Activated naive CD4-positive, alpha-beta T cell treated with anti-CD3 and anti-CD28 coated beads, Interleukin-2, amount 50 U/mL, for 24 hours (primary cell): Measurements from ENCODE around the gene CCDC7.
"Not testable (repeated sequence)": the region's sequence is repeated elsewhere in the genome, so short reads cannot be mapped to it uniquely, and the experiment has no call there.

Experiments
- H3K27ac Mint-ChIP-seq: one replicate; pipeline ENCODE4 v1.8.0; 2021; ENCODE audit warnings: mild to moderate bottlenecking, mixed read lengths
- H3K27me3 Mint-ChIP-seq: one replicate; pipeline ENCODE4 v1.8.0; 2021; ENCODE audit warnings: mixed read lengths
- H3K36me3 Mint-ChIP-seq: one replicate; pipeline ENCODE4 v1.8.0; 2021; ENCODE audit warnings: mixed read lengths
- H3K4me1 Mint-ChIP-seq: one replicate; pipeline ENCODE4 v1.8.0; 2021; ENCODE audit warnings: mixed read lengths
- H3K4me3 Mint-ChIP-seq: one replicate; pipeline ENCODE4 v1.8.0; 2021; ENCODE audit warnings: mild to moderate bottlenecking, mixed read lengths
- H3K9me3 Mint-ChIP-seq: one replicate; pipeline ENCODE4 v1.8.0; 2021; ENCODE audit warnings: mixed read lengths

Gene CCDC7

DNA sequence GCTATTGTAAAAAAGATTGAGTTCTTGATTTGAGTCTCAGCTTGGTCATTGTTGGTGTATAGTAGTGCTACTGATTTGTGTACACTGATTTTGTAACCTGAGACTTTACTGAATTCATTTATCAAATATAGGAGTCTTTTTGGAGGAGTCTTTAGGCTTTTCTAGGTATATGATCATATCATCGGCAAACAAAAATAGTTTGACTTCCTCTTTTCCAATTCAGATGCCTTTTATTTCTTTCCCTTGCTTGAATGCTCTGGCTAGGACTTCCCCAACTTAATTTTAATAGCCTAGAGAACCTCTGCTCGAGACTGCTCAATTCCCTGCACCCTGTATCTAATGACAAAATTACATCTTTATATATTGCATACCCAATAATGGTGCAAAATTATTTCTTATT, 154.4 kb downstream of the CCDC7 start:
- H3K36me3 Mint-ChIP-seq = peaks cover 60% of the 10 kb centered on the region
- no peaks in the 10 kb centered on the region for H3K27me3 Mint-ChIP-seq
- no peaks in the 10 kb centered on the region for H3K4me1 Mint-ChIP-seq
- no peak overlapping the region for H3K4me3 Mint-ChIP-seq
- H3K9me3 Mint-ChIP-seq = peaks cover 9% of the 10 kb centered on the region
- no peak overlapping the region for H3K27ac Mint-ChIP-seq

DNA sequence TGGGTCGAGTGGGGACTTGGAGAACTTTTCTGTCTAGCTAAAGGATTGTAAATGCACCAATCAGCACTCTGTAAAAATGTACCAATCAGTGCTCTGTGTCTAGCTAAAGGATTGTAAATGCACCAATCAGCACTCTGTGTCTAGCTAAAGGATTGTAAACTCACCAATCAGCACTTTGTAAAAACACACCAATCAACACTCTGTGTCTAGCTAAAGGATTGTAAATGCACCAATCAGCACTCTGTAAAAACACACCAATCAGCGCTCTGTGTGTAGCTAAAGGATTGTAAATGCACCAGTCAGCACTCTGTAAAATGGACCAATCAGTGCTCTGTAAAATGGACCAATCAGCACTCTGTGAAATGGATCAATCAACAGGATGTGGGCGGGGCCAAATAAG, 155.6 kb downstream of the CCDC7 start:
- H3K4me3 Mint-ChIP-seq, H3K27me3 Mint-ChIP-seq: not testable (repeated sequence)
- H3K9me3 Mint-ChIP-seq = peaks cover 12% of the 10 kb centered on the region

DNA sequence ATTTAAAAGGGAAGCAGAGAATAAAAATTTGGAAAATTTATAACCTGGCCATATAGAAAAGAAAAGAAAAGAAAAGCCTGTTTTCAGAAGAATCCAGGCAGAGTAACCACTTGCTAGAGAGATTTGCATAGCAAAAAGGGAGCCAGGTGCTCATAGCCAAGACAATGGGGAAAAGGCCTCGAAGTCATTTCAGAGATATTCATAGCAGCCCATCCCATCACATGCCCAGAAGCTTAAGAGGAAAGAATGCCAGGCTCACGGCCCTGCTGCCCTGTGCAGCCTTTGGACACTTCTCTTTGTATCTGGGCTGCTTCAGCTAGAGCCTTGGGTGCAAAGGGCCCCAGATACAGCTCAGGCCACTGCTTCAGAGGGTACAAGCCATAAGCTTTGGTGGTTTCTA, 159.8 kb downstream of the CCDC7 start:
- peaks cover 10% of the 10 kb centered on the region for H3K9me3 Mint-ChIP-seq
- no peaks in the 10 kb centered on the region for H3K4me1 Mint-ChIP-seq
- no peak overlapping the region for H3K27ac Mint-ChIP-seq
- peaks cover 39% of the 10 kb centered on the region for H3K36me3 Mint-ChIP-seq
- no peaks in the 10 kb centered on the region for H3K27me3 Mint-ChIP-seq
- no peak overlapping the region for H3K4me3 Mint-ChIP-seq

More for the DNA sequence above, 155.6 kb downstream of the CCDC7 start:
- not testable (repeated sequence) for H3K4me1 Mint-ChIP-seq, H3K27ac Mint-ChIP-seq
- peaks cover 54% of the 10 kb centered on the region for H3K36me3 Mint-ChIP-seq

DNA sequence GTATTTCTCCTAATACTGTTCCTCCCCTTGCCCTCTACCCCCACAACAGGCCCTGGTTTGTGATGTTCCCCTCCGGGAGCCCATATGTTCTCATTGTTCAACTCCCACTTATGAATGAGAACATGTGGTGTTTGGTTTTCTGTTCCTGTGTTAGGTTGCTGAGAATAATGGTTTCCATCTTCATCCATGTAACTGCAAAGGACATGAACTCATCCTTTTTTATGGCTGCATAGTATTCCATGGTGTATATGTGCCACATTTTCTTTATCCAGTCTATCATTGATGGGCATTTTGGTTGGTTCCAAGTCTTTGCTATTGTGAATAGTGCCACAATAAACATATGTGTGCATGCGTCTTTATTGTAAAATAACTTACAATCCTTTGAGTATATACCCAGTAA, 164.6 kb downstream of the CCDC7 start:
- H3K36me3 Mint-ChIP-seq = peaks cover 42% of the 10 kb centered on the region
- H3K27me3 Mint-ChIP-seq, H3K27ac Mint-ChIP-seq, H3K4me1 Mint-ChIP-seq, H3K4me3 Mint-ChIP-seq: not testable (repeated sequence)
- H3K9me3 Mint-ChIP-seq = peaks cover 33% of the 10 kb centered on the region

DNA sequence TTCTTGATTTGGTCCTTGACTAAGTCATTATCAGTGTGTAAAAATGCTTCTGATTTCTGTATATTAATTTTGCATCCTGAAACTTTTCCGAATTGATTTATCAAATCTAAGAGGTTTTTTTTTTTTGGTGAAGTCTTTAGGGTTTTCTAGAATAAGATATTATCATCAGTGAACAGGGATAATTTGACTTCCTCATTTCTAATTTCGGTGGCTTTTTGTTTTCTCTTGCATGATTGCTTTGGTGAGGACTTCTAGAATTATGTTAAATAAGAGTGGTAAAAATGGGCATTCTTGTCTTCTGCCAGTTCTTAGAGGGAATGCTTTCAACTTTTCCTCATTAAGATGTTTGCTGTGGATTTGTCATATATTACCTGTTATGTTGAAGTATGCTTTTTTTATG, 170.5 kb downstream of the CCDC7 start:
- no peak overlapping the region for H3K27ac Mint-ChIP-seq
- H3K4me1 Mint-ChIP-seq = peaks cover 6% of the 10 kb centered on the region
- peaks cover 63% of the 10 kb centered on the region for H3K36me3 Mint-ChIP-seq
- H3K27me3 Mint-ChIP-seq = no peaks in the 10 kb centered on the region
- no peak overlapping the region for H3K4me3 Mint-ChIP-seq
- H3K9me3 Mint-ChIP-seq = peaks cover 42% of the 10 kb centered on the region

DNA sequence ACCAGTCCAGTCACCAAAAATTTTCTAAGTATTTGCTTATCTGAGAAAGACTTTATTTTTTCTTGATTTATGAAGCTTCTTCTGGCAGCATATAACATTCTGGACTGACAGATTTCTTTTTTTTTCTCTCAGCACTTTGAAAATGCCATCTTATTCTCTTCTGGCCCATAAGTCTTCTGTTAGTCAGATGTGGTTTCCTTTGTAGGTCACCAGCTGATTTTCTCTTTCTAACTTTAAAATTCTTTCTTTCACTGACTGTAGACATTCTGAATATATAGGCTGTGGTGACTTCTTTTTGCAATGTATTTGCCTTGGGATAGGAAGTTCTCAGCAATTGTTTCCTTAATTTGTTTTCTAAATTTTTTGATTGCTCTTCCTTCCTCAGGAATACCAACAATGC, 172.5 kb downstream of the CCDC7 start:
- Mint-ChIP-seq H3K36me3 (peaks cover 48% of the 10 kb centered on the region), H3K9me3 (peaks cover 32% of the 10 kb centered on the region)

DNA sequence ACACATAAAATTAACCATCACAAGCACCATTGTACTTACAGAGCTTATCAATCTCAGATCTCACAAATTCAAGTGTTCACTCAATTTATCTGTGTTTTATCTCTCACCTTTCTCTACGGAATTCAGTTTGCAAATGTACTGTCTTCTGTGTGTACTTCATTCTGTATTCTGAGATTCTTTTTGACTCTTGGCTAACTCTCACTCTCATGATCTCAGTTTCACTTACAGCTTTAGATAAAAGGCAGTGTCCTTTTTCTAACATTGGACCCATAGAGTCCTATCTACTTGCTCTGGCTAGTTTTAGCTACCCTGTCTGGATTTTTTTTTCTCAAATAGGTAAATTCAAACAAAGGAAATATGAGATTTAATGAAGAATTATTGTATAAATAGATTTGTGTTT, 176.0 kb downstream of the CCDC7 start:
- H3K27ac Mint-ChIP-seq = no peak overlapping the region
- H3K4me1 Mint-ChIP-seq = peaks cover 6% of the 10 kb centered on the region
- no peaks in the 10 kb centered on the region for H3K27me3 Mint-ChIP-seq
- H3K4me3 Mint-ChIP-seq = no peak overlapping the region
- H3K36me3 Mint-ChIP-seq = peaks cover 35% of the 10 kb centered on the region
- H3K9me3 Mint-ChIP-seq = peaks cover 19% of the 10 kb centered on the region

More for the DNA sequence above, 172.5 kb downstream of the CCDC7 start:
- Mint-ChIP-seq H3K4me3 (no peak overlapping the region), H3K27me3 (no peaks in the 10 kb centered on the region), H3K27ac (no peak overlapping the region), H3K4me1 (peaks cover 6% of the 10 kb centered on the region)

DNA sequence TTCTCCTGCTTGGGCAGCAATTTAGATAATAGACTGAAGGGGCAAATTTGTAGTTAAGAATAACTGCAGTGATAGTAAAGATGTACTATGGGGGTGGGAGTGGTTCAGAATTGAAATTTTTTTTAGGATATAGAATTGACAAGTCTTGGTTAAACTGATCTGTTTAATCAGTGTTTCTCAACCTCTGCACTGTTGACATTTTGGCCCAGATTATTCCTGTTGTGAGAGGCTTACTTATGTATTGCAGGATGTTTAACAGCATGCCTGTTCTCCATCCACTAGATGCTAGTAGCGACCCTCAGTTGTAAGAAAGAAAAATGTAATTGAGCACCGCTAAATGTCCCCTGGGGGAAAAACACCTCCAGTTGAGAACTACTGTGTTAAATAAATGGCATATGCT, 176.5 kb downstream of the CCDC7 start:
- H3K27me3 Mint-ChIP-seq = no peaks in the 10 kb centered on the region

DNA sequence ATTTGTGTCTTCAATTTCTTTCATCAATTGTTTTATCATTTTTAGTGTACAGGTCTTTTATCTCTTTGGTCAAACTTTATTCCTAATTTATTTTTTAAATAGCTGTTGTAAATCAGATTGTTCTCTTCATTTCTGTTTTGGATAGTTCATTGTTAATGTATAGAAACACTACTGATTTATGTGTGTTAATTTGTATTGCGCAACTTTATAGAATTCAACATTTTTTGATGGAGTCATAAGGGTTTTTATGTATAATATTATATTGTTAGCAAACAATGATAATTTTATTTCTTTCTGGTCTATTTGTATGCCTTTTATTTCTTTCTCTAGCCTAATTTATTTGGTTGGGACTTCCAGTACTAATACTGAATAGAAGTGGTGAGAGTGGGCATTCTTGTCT, 181.2 kb downstream of the CCDC7 start:
- Mint-ChIP-seq H3K36me3 (peaks cover 27% of the 10 kb centered on the region), H3K4me3 (no peak overlapping the region), H3K27me3 (no peaks in the 10 kb centered on the region), H3K27ac (no peak overlapping the region), H3K4me1 (peaks cover 4% of the 10 kb centered on the region), H3K9me3 (peaks cover 12% of the 10 kb centered on the region)

More for the DNA sequence above, 176.5 kb downstream of the CCDC7 start:
- H3K36me3 Mint-ChIP-seq = peaks cover 36% of the 10 kb centered on the region
- H3K4me3 Mint-ChIP-seq = no peak overlapping the region
- H3K27ac Mint-ChIP-seq = no peak overlapping the region
- peaks cover 17% of the 10 kb centered on the region for H3K9me3 Mint-ChIP-seq
- H3K4me1 Mint-ChIP-seq = peaks cover 6% of the 10 kb centered on the region

DNA sequence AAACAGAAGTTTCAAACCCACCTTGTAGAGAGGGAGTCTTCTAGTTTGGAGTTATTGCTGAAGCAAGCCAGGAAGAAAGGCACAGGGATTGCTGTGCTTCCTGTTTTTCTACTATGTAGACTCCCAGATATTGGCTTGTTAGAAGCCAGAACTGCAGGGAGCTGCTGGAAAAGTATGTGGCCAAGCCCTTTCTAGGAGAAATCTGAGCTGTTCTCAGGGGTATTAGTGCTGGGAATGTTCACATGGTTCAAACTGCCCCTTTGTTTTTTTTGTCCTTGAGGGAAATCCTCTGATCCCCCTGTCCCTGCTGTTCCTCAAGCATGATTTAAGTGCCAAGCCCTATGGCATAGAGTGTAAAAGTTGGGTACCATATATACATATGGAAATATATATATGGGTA, 184.0 kb downstream of the CCDC7 start:
- no peak overlapping the region for H3K27ac Mint-ChIP-seq
- H3K36me3 Mint-ChIP-seq = peaks cover 28% of the 10 kb centered on the region
- H3K4me1 Mint-ChIP-seq = peaks cover 7% of the 10 kb centered on the region
- no peaks in the 10 kb centered on the region for H3K27me3 Mint-ChIP-seq
- H3K9me3 Mint-ChIP-seq = peaks cover 12% of the 10 kb centered on the region
- no peak overlapping the region for H3K4me3 Mint-ChIP-seq

DNA sequence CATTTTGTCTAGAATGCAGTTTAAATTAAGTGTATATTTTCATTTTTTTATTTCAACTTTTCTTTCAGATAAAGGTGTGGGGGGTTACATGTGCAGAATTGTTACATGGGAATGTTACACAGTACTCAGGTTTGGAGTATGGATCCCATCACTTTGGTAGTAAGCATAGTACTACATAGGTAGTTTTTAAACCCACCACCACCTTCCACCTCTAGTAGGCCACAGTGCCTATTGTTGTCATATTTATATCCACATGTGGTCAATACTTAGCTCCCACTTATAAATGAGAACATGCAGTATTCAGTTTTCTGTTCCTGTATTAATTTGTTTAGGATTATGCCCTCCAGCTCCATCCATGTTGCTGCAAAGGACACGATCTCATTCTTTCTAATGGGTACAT, 200.6 kb downstream of the CCDC7 start:
- H3K4me3 Mint-ChIP-seq = no peak overlapping the region
- peaks cover 9% of the 10 kb centered on the region for H3K4me1 Mint-ChIP-seq
- H3K36me3 Mint-ChIP-seq = peaks cover 45% of the 10 kb centered on the region
- H3K27ac Mint-ChIP-seq = no peak overlapping the region
- peaks cover 15% of the 10 kb centered on the region for H3K9me3 Mint-ChIP-seq
- no peaks in the 10 kb centered on the region for H3K27me3 Mint-ChIP-seq

DNA sequence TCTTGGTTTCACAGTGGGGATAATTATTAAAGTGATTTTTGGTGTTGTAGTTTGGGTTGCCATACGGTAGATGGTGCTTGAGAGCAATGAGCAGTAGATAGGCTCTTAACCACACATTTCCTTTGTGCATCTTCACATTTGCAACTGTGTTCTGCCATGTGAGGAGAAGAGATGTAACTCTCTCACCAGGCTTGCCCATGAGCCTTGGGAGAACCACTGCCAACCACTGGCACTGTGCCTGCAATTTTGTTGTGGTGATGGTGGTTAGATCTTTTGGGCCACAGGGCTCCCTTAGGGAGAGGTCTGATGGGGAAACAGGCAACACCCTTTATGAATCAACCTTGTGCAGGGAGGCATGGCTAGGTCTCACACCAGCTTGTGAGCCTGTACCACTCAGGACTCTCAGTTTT, 204.3 kb downstream of the CCDC7 start:
- H3K4me1 Mint-ChIP-seq = peaks cover 9% of the 10 kb centered on the region
- H3K27ac Mint-ChIP-seq = no peak overlapping the region
- peaks cover 28% of the 10 kb centered on the region for H3K9me3 Mint-ChIP-seq
- no peak overlapping the region for H3K4me3 Mint-ChIP-seq
- H3K27me3 Mint-ChIP-seq = no peaks in the 10 kb centered on the region
- peaks cover 52% of the 10 kb centered on the region for H3K36me3 Mint-ChIP-seq

DNA sequence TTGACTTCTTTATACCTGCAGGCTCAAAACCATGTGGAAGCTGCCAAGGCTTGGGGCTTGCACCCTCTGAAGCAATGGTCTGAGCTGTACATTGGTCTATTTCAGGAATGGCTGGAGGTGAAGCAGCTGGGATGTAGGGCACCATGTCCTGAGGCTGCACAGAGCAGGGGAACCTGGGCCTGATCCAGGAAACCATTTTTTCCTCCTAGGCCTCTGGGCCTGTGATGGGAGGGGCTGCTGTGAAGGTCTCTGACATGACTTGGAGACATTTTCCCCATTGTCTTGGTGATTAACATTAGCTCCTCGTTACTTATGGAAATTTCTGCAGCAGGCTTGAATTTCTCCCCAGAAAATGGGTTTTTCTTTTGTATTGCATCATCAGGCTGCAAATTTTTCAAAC, 211.5 kb downstream of the CCDC7 start:
- H3K4me3 Mint-ChIP-seq, H3K27ac Mint-ChIP-seq, H3K4me1 Mint-ChIP-seq, H3K27me3 Mint-ChIP-seq: not testable (repeated sequence)
- H3K36me3 Mint-ChIP-seq = peaks cover 50% of the 10 kb centered on the region
- H3K9me3 Mint-ChIP-seq = peaks cover 27% of the 10 kb centered on the region

DNA sequence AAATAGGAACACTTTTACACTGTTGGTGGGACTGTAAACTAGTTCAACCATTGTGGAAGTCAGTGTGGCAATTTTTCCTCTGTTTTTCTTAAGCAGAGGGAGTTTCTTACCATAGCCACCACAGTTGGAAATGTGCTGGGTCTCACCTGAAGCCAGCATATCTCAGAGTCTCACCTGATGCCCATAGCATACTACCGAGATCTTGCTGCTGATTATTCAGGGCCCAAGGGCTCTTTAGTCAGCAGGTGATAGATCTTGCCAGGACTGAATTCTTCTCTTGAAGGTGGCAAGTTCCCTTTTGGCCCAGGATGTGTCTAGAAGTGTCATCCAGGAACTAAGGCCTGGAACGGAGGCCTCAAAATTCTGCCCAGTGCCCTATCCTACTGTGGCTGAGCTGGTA, 215.4 kb downstream of the CCDC7 start:
- H3K36me3 Mint-ChIP-seq = peaks cover 29% of the 10 kb centered on the region
- H3K27me3 Mint-ChIP-seq = no peaks in the 10 kb centered on the region
- peaks cover 9% of the 10 kb centered on the region for H3K9me3 Mint-ChIP-seq
- H3K27ac Mint-ChIP-seq = no peak overlapping the region
- no peak overlapping the region for H3K4me3 Mint-ChIP-seq
- H3K4me1 Mint-ChIP-seq = no peaks in the 10 kb centered on the region

DNA sequence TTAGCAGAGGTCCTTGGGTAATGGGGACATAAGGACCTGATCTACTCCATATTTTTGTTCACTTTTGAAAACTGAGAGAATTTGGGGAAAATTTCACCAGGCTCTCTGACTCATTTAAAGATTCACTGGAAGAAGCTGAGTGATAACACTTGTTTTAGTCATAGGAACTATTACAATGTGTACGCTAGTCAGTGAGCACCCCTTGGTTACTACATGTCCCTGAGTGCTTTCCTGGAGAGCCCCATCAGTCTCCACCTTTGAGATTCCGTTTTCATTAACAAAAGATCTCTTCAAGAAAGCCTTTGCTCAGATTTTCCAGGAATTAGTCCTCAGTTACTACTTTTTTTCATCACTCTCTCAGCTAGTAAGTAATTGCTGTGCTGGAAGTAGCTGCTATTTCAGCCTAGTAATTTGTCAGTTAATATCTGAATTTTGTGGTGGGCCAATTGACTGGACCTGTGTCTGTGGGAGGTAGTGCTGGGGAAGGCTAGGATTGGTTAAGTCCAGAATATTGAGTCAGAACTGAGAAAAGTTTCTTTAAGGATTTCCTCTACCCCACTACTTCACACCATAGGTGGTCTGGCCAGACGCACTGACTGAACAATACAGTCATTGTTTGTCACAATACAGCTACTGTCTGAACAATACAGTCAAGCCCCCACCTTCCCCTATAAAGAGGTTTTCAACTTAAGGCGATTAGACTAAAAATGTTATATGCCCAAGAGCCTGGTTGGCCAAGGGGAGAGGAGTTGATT, 235.0 kb downstream of the CCDC7 start:
- peaks cover 36% of the 10 kb centered on the region for H3K36me3 Mint-ChIP-seq
- peaks cover 29% of the 10 kb centered on the region for H3K9me3 Mint-ChIP-seq
- no peak overlapping the region for H3K27ac Mint-ChIP-seq
- H3K4me3 Mint-ChIP-seq = no peak overlapping the region
- H3K27me3 Mint-ChIP-seq = no peaks in the 10 kb centered on the region
- peaks cover 6% of the 10 kb centered on the region for H3K4me1 Mint-ChIP-seq

DNA sequence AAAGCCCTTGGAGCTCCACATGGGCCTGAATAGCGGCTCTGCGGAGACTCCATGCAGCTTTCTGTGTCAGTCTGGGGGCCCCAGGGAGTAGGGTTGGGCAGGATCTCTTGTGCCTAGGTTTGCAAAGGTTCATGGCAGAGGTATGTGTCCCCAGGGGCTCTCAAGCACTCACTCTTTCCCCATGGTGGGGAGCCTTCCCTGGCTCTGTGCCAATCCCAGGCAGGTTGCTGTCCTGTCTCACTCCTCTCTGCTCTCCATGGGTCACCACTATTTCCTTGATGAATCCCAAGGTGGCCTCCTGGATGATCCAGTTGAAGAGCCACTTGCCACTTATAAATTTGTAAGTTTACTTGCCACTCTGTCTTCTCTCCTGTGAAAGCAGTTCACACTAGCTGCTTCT, 238.4 kb downstream of the CCDC7 start:
- Mint-ChIP-seq H3K36me3 (peaks cover 45% of the 10 kb centered on the region), H3K4me3 (no peak overlapping the region), H3K4me1 (peaks cover 6% of the 10 kb centered on the region), H3K9me3 (peaks cover 31% of the 10 kb centered on the region), H3K27me3 (no peaks in the 10 kb centered on the region), H3K27ac (no peak overlapping the region)

DNA sequence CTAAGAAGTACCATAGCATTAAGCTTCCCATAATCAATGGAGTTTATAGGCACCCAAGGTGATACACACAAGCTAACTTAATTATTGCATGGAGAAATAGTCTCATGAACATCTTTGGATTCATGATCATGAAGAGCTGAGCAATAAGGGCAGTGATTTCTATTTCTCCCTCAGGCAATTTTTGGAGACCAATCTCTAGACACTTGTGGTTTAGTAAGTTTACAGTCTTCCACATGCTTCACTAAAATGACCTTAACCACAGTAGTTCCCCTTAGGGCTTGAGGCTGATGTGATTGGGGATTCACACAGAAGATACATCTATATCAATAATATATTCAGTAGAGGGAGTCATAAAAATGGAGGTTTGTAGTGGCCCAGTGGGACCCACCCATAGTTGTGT, 241.2 kb downstream of the CCDC7 start:
- H3K27me3 Mint-ChIP-seq = no peaks in the 10 kb centered on the region
- H3K36me3 Mint-ChIP-seq = peaks cover 41% of the 10 kb centered on the region
- no peak overlapping the region for H3K27ac Mint-ChIP-seq
- no peak overlapping the region for H3K4me3 Mint-ChIP-seq
- H3K9me3 Mint-ChIP-seq = peaks cover 25% of the 10 kb centered on the region
- peaks cover 6% of the 10 kb centered on the region for H3K4me1 Mint-ChIP-seq
